HEK293 (cell line): ENCODE measurements around the gene NEB.
"Not testable (repeated sequence)": the region's sequence is repeated elsewhere in the genome, so short reads cannot be mapped to it uniquely, and the experiment has no call there.

ENCODE experiments used
- CTCF ChIA-PET: fragments of 350-600 bp; formaldehyde crosslinking; extraction: SDS; loops from one replicate; lab custom pipeline; 2021; ENCODE audit warnings: antibody characterized with exemption; lab: Yijun Ruan, JAX
- POLR2A ChIA-PET: fragments of 300-600 bp; formaldehyde crosslinking; extraction: SDS; loops from one replicate; lab custom pipeline; 2020; ENCODE audit warnings: antibody characterized with exemption, inconsistent platforms; lab: Yijun Ruan, JAX
- H3K27ac ChIP-seq: fragments of 200-500 bp; sonication (Bioruptor generic); 2 replicates; pipeline ENCODE4 v1.5.1; 2014; ENCODE audit warnings: low read depth, low read length, control low read depth, inconsistent platforms; ENCODE audit errors: extremely low read depth
- H3K36me3 ChIP-seq, 2 experiments: fragments of 200-500 bp in 1 of 2; sonication (Bioruptor generic) in 1 of 2; 1 replicate in 1 of 2; 2 replicates in 1 of 2; pipeline ENCODE4 v1.5.1; 2014 to 2017; ENCODE audit warnings: inconsistent platforms in 2 of 2, low read length in 2 of 2; ENCODE audit not compliant: control insufficient read depth in 2 of 2, insufficient read depth in 1 of 2
- H3K4me1 ChIP-seq: fragments of 200-500 bp; sonication (Bioruptor generic); 2 replicates; pipeline ENCODE4 v1.5.1; 2014; ENCODE audit warnings: mild to moderate bottlenecking, low read length, inconsistent platforms; ENCODE audit not compliant: control insufficient read depth, insufficient read depth
- H3K4me3 ChIP-seq: 2 replicates; pipeline ENCODE4 v1.5.1; 2011; ENCODE audit warnings: low read depth, mild to moderate bottlenecking, control low read depth, low read length, moderate library complexity
- H3K9me3 ChIP-seq: fragments of 200-500 bp; sonication (Bioruptor generic); 2 replicates; pipeline ENCODE4 v1.5.1; 2014; ENCODE audit warnings: low read depth, low read length, inconsistent platforms; ENCODE audit not compliant: control insufficient read depth, insufficient read depth
- GLIS2 ChIP-seq: fragments of 450-650 bp; formaldehyde crosslinking; IDR thresholded peaks from 2 replicates; pipeline ENCODE4 v1.5.1; 2016; ENCODE audit warnings: missing biosample characterization, missing genetic modification characterization
- SALL2 ChIP-seq: fragments of 450-650 bp; formaldehyde crosslinking; IDR thresholded peaks from 2 replicates; pipeline ENCODE4 v1.5.0; 2017; ENCODE audit warnings: missing biosample characterization, mild to moderate bottlenecking, missing genetic modification characterization, borderline replicate concordance
- SP2 ChIP-seq: fragments of 450-650 bp; formaldehyde crosslinking; IDR thresholded peaks from 2 replicates; pipeline ENCODE4 v1.5.1; 2016; ENCODE audit warnings: missing biosample characterization, missing genetic modification characterization
- WT1 ChIP-seq: fragments of 450-650 bp; formaldehyde crosslinking; IDR thresholded peaks from 2 replicates; pipeline ENCODE4 v1.5.1; 2016; ENCODE audit warnings: missing biosample characterization, missing genetic modification characterization
- ZBTB21 ChIP-seq: fragments of 450-650 bp; formaldehyde crosslinking; IDR thresholded peaks from 2 replicates; pipeline ENCODE4 v1.5.1; 2017; ENCODE audit warnings: missing biosample characterization, missing genetic modification characterization
- ZNF169 ChIP-seq: fragments of 450-650 bp; formaldehyde crosslinking; IDR thresholded peaks from 2 replicates; pipeline ENCODE4 v1.5.1; 2016; ENCODE audit warnings: missing biosample characterization, missing genetic modification characterization
- ZNF274 ChIP-seq, 2 experiments: fragments of 200-500 bp in 1 of 2; fragments of 450-650 bp in 1 of 2; sonication (Bioruptor generic) in 1 of 2; formaldehyde crosslinking in 1 of 2; IDR thresholded peaks; 2 replicates each; pipeline versions ENCODE4 v1.5.1 to v1.6.1; 2014 to 2016; ENCODE audit warnings: borderline replicate concordance in 1 of 2, inconsistent platforms in 1 of 2, low read length in 1 of 2, missing biosample characterization in 1 of 2, missing genetic modification characterization in 1 of 2
- ZNF280D ChIP-seq: fragments of 450-650 bp; formaldehyde crosslinking; IDR thresholded peaks from 2 replicates; pipeline ENCODE4 v1.5.1; 2016; ENCODE audit warnings: missing biosample characterization, missing genetic modification characterization
- ZNF292 ChIP-seq: fragments of 450-650 bp; formaldehyde crosslinking; IDR thresholded peaks from 2 replicates; pipeline ENCODE4 v1.5.1; 2016; ENCODE audit warnings: low read depth, missing biosample characterization, missing genetic modification characterization, borderline replicate concordance
- ZNF311 ChIP-seq: fragments of 450-650 bp; formaldehyde crosslinking; IDR thresholded peaks from 2 replicates; pipeline ENCODE4 v1.5.1; 2017; ENCODE audit warnings: missing biosample characterization, missing genetic modification characterization, borderline replicate concordance
- ZNF521 ChIP-seq: fragments of 450-650 bp; formaldehyde crosslinking; IDR thresholded peaks from 2 replicates; pipeline ENCODE4 v1.5.1; 2017; ENCODE audit warnings: missing biosample characterization, mild to moderate bottlenecking, missing genetic modification characterization
- ZNF558 ChIP-seq: fragments of 450-650 bp; formaldehyde crosslinking; IDR thresholded peaks from 2 replicates; pipeline ENCODE4 v1.5.1; 2016; ENCODE audit warnings: missing biosample characterization, missing genetic modification characterization
- ZNF621 ChIP-seq: fragments of 450-650 bp; formaldehyde crosslinking; IDR thresholded peaks from 2 replicates; pipeline ENCODE4 v1.5.1; 2017; ENCODE audit warnings: missing biosample characterization, missing genetic modification characterization
- ZNF629 ChIP-seq: fragments of 450-650 bp; formaldehyde crosslinking; IDR thresholded peaks from 2 replicates; pipeline ENCODE4 v1.5.1; 2017; ENCODE audit warnings: missing biosample characterization, missing genetic modification characterization
- ZNF654 ChIP-seq: fragments of 450-650 bp; formaldehyde crosslinking; IDR thresholded peaks from 2 replicates; pipeline ENCODE4 v1.5.1; 2016; ENCODE audit warnings: low read depth, missing biosample characterization, missing genetic modification characterization
- ZNF76 ChIP-seq: fragments of 450-650 bp; formaldehyde crosslinking; IDR thresholded peaks from 2 replicates; pipeline ENCODE4; 2016; ENCODE audit warnings: low read depth, missing biosample characterization, missing genetic modification characterization, borderline replicate concordance
- ZNF777 ChIP-seq: fragments of 450-650 bp; formaldehyde crosslinking; IDR thresholded peaks from 2 replicates; pipeline ENCODE4 v1.5.1; 2017; ENCODE audit warnings: missing biosample characterization, missing genetic modification characterization, borderline replicate concordance
- ZNF837 ChIP-seq: fragments of 450-650 bp; formaldehyde crosslinking; IDR thresholded peaks from 2 replicates; pipeline ENCODE4 v1.5.1; 2016; ENCODE audit warnings: missing biosample characterization, missing genetic modification characterization
- ZNF843 ChIP-seq: fragments of 450-650 bp; formaldehyde crosslinking; IDR thresholded peaks from 2 replicates; pipeline ENCODE4 v1.5.1; 2016; ENCODE audit warnings: missing biosample characterization, missing genetic modification characterization
- TF ChIP-seq, protein P1 (sequence below): IDR thresholded peaks from 2 replicates; pipeline ENCODE4 v1.6.1; 2011; ENCODE audit warnings: mild to moderate bottlenecking, low read depth, low read length, borderline replicate concordance
- TF ChIP-seq, protein P2 (sequence below): fragments of 450-650 bp; formaldehyde crosslinking; IDR thresholded peaks from 2 replicates; pipeline ENCODE4 v1.5.1; 2017; ENCODE audit warnings: missing biosample characterization, missing genetic modification characterization

Gene NEB

GRCh38 chr2:151610310-151610709 lies 124.0 kb downstream of the NEB start:
- POLR2A ChIA-PET: no interaction called here
- Histone ChIP-seq H3K4me3 (no peak overlapping the region), H3K27ac (no peak overlapping the region), H3K4me1 (no peaks in the 10 kb centered on the region), H3K36me3 (no peaks in the 10 kb centered on the region), H3K9me3 (no peaks in the 10 kb centered on the region)
- TF ChIP-seq ZNF629 (tag by site-specific recombination) (no peak), ZNF311 (tag by site-specific recombination) (no peak), ZNF558 (tag by site-specific recombination) (no peak), ZNF280D (tag by site-specific recombination) (no peak), ZNF777 (tag by site-specific recombination) (no peak), ZBTB21 (tag by site-specific recombination) (no peak), GLIS2 (no peak), ZNF76 (tag by site-specific recombination) (no peak), ZNF292 (tag by site-specific recombination) (no peak), WT1 (tag by site-specific recombination) (no peak), ZNF169 (no peak)
- TF ChIP-seq, protein P1, sequence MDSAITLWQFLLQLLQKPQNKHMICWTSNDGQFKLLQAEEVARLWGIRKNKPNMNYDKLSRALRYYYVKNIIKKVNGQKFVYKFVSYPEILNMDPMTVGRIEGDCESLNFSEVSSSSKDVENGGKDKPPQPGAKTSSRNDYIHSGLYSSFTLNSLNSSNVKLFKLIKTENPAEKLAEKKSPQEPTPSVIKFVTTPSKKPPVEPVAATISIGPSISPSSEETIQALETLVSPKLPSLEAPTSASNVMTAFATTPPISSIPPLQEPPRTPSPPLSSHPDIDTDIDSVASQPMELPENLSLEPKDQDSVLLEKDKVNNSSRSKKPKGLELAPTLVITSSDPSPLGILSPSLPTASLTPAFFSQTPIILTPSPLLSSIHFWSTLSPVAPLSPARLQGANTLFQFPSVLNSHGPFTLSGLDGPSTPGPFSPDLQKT: no peak
- CTCF ChIA-PET: interaction anchor here (0.6 kb wide), 1 partner anchor 1316 kb away, joined by 3 read pairs; no protein-coding TSS in a partner anchor

DNA sequence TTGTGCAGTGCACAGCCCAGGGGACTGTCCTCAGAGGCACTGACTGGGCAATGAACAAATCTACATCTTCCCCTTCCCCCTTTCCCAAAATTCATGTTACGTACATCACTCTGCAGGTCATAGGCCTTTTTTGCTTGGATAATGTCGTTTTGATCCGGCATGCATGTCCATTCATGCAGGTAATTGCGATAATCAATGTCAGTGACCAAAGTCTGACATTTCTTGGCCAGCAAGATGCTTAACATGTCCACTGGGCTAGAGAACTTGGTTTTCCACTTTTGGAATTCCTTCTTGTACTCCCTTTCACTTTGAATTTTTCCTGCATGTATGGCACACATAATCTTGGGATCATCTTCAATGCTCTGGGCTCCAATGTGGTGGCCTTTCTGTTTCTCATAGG lies 124.6 kb downstream of the NEB start:
- Histone ChIP-seq H3K9me3 (no peaks in the 10 kb centered on the region), H3K4me1 (no peaks in the 10 kb centered on the region), H3K36me3 (no peaks in the 10 kb centered on the region), H3K4me3 (no peak overlapping the region), H3K27ac (no peak overlapping the region)
- ChIA-PET POLR2A (no interaction called here), CTCF (no interaction called here)
- TF ChIP-seq ZNF76 (tag by site-specific recombination) (no peak), ZNF621 (tag by site-specific recombination) (no peak), SALL2 (tag by site-specific recombination) (no peak), ZNF777 (tag by site-specific recombination) (no peak), ZNF274 (IDR thresholded peaks at IDR 0.05; ENCODE audit: low read length) (no peak), ZNF274 (tag by site-specific recombination; IDR thresholded peaks at IDR 0.05; ENCODE audit: borderline replicate concordance) (no peak), SP2 (tag by site-specific recombination) (no peak), ZNF837 (tag by site-specific recombination) (no peak), ZNF654 (tag by site-specific recombination) (no peak), ZNF843 (tag by site-specific recombination) (no peak), ZNF521 (tag by site-specific recombination) (no peak)
- TF ChIP-seq, protein P2, sequence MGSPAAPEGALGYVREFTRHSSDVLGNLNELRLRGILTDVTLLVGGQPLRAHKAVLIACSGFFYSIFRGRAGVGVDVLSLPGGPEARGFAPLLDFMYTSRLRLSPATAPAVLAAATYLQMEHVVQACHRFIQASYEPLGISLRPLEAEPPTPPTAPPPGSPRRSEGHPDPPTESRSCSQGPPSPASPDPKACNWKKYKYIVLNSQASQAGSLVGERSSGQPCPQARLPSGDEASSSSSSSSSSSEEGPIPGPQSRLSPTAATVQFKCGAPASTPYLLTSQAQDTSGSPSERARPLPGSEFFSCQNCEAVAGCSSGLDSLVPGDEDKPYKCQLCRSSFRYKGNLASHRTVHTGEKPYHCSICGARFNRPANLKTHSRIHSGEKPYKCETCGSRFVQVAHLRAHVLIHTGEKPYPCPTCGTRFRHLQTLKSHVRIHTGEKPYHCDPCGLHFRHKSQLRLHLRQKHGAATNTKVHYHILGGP: no peak

DNA sequence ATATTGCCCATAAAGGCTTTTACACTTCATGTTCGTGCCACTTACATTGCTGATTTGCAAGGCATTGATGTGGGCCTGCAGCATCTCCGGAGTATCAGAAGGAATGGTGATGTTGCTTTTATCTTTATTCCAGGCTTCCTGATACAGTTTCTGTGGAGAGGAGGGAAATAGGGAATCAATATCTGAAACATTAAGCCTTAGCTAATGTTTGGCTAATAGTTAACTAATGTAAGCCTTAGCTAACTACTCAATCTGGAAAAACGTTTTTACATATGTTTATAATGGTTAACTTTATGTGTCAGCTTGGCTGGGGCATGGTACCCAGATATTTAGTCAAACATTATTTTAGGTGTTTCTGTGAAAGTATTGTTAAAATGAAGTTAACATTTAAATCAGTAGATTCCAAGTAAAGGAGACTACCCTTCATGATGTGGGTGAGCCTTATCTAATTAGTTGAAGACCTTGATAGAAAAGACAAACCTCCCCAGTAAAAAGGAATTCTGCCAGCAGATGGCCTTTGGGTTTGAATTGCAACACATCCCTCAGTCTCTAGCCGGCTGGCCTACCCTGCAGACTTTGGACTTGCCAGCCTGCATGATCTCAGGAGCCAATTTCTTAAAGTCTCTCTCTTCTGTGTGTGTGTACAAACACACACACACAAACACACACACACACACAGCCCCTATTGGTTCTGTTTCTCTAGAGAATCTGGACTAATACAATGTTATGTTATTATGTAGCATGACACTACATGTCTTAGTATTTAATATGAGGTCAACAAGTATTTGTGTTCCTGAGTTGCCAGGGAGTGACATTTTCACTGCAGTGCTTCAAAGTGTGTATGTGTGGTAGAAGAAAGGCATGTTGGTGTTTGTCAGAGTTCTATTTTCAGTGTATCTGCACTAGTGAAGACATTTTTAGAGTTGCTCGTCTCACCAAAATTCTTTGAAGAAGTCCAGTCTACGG lies 126.5 kb downstream of the NEB start:
- H3K36me3 ChIP-seq, H3K9me3 ChIP-seq, CTCF ChIA-PET, H3K4me3 ChIP-seq, H3K4me1 ChIP-seq, POLR2A ChIA-PET, H3K27ac ChIP-seq: not testable (repeated sequence)

DNA sequence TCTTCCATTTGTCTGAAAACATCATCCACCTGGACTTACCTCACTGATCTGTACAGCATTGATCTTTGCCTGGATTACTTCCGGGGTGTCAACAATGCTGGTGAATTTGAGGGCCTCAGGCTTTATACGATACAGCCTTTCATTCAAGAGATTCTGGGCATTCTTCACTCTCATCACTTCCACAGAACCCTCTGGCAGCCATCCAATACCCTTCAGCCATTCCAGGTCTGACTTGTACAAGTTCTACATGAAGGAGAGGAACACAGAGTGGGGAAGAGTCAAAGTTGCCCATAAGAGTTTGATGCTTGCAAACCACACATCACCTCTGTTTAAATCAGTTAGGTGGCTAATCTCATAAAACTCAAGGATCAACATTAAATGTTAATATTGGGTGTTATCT lies 130.7 kb downstream of the NEB start:
- CTCF ChIA-PET, H3K4me1 ChIP-seq, H3K27ac ChIP-seq, H3K4me3 ChIP-seq, H3K9me3 ChIP-seq, H3K36me3 ChIP-seq, POLR2A ChIA-PET: not testable (repeated sequence)
